ENCODE results near the gene FLACC1.

- TF ChIP-seq RELA (CRISPR knock-in tag; IDR thresholded peaks at IDR 0.05; ENCODE audit: borderline replicate concordance) (no peak), CTCF (IDR thresholded peaks at IDR 0.05) (no peak), E2F4 (CRISPR knock-in tag; IDR thresholded peaks at IDR 0.05; ENCODE audit: borderline replicate concordance, low read depth) (no peak), TEAD4 (CRISPR knock-in tag; IDR thresholded peaks at IDR 0.05) (no peak), ELF4 (CRISPR knock-in tag; IDR thresholded peaks at IDR 0.05; ENCODE audit: low read depth) (no peak), FOXP1 (CRISPR knock-in tag; IDR thresholded peaks at IDR 0.05; ENCODE audit: borderline replicate concordance) (no peak), FOXP4 (CRISPR knock-in tag; IDR thresholded peaks at IDR 0.05) (no peak), TCF7 (CRISPR knock-in tag; IDR thresholded peaks at IDR 0.05; ENCODE audit: low read depth) (no peak), STAT6 (CRISPR knock-in tag; conservative IDR thresholded peaks at IDR 0.05; ENCODE audit: low read depth) (no peak), CDX4 (CRISPR knock-in tag; IDR thresholded peaks at IDR 0.05; ENCODE audit: borderline replicate concordance) (no peak)
- TF ChIP-seq, protein P1, sequence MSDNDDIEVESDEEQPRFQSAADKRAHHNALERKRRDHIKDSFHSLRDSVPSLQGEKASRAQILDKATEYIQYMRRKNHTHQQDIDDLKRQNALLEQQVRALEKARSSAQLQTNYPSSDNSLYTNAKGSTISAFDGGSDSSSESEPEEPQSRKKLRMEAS (CRISPR knock-in tag; IDR thresholded peaks at IDR 0.05) = no peak
Observed at GRCh38 chr2:201254081-201254730, 102.9 kb downstream of the FLACC1 start.
